Endothelial cell of umbilical vein (primary cell): ENCODE measurements around the gene RBM33. TPM values are rescaled to one million over a fixed set of nuclear protein-coding genes. Genes with fewer than 3 reads are reported as not detected.

Source experiments
- BruUV-seq: library from RNA; stranded (reverse); fragments of 400-500 nt; replicated peaks from 2 replicates; lab custom pipeline; 2021; lab: Mats Ljungman, UMichigan
- CTCF ChIA-PET: fragments of 300-600, 350-600 bp; sonication (Branson Sonifier 250); formaldehyde crosslinking; loops from one replicate; lab custom pipeline; 2021; ENCODE audit warnings: antibody characterized with exemption, inconsistent platforms; lab: Charles Lee
- POLR2A ChIA-PET: fragments of 300-600, 350-600 bp; sonication (Branson Sonifier 250); formaldehyde crosslinking; loops from one replicate; lab custom pipeline; 2021; ENCODE audit warnings: antibody characterized with exemption, inconsistent platforms; lab: Charles Lee
- DNase-seq: peaks from one replicate; pipeline ENCODE4 v3.0.0-alpha.2; 2011; ENCODE audit warnings: low read depth, low spot score
- FAIRE-seq: peaks from 2 replicates; lab custom pipeline; 2011; peaks lifted over from hg19 to GRCh38; lab: Jason Lieb, UNC
- H2AFZ ChIP-seq: 2 replicates; pipeline ENCODE4 v1.6.0; 2012; ENCODE audit warnings: low read depth, low read length, control low read depth, inconsistent platforms
- H3K27ac ChIP-seq: 2 replicates; pipeline ENCODE4 v1.5.1; 2011; ENCODE audit warnings: low read depth, mild to moderate bottlenecking, control low read depth, low read length, moderate library complexity; ENCODE audit not compliant: insufficient read depth
- H3K27me3 ChIP-seq, 2 experiments: 2 replicates each; pipeline versions ENCODE4 v1.6.0 to v1.6.1; 2011; ENCODE audit warnings: low read length in 2 of 2, mixed read lengths in 1 of 2; ENCODE audit not compliant: control insufficient read depth in 2 of 2, insufficient read depth in 2 of 2
- H3K36me3 ChIP-seq, 2 experiments: 2 replicates in 1 of 2; 3 replicates in 1 of 2; pipeline ENCODE4 v1.5.1; 2011; ENCODE audit warnings: low read length in 2 of 2, mild to moderate bottlenecking in 1 of 2, moderate library complexity in 1 of 2; ENCODE audit not compliant: control insufficient read depth in 2 of 2, insufficient read depth in 2 of 2; ENCODE audit errors: extremely low read depth in 1 of 2
- H3K4me1 ChIP-seq: 3 replicates; pipeline ENCODE4 v1.5.1; 2011; ENCODE audit warnings: mild to moderate bottlenecking, low read length; ENCODE audit not compliant: control insufficient read depth, insufficient read depth; ENCODE audit errors: extremely low read depth
- H3K4me2 ChIP-seq: 2 replicates; pipeline ENCODE4 v1.6.1; 2011; ENCODE audit warnings: low read length, control low read depth, mixed read lengths; ENCODE audit not compliant: insufficient read depth
- H3K4me3 ChIP-seq, 3 experiments: fragments of 200-600 bp in 1 of 3; sonication (generic), shearing (Covaris generic) in 1 of 3; replicated peaks in 1 of 3; 2 replicates each; pipeline ENCODE4 v1.5.1; 2011 to 2016; ENCODE audit warnings: control low read depth in 3 of 3, low read length in 3 of 3, mild to moderate bottlenecking in 2 of 3, inconsistent platforms in 1 of 3, low read depth in 1 of 3, moderate library complexity in 1 of 3; ENCODE audit not compliant: insufficient read depth in 1 of 3
- H3K79me2 ChIP-seq: 2 replicates; pipeline ENCODE4 v1.6.0; 2012; ENCODE audit warnings: low read length, inconsistent platforms; ENCODE audit not compliant: control insufficient read depth, insufficient read depth
- H3K9ac ChIP-seq: replicated peaks from 2 replicates; pipeline ENCODE3; 2011; ENCODE audit warnings: low read length, control low read depth; ENCODE audit not compliant: insufficient read depth; ENCODE audit errors: extremely low read depth
- H3K9me1 ChIP-seq: replicated peaks from 3 replicates; pipeline ENCODE4 v1.6.0; 2011; ENCODE audit warnings: mild to moderate bottlenecking, low read length; ENCODE audit not compliant: control insufficient read depth, insufficient read depth; ENCODE audit errors: extremely low read depth
- H3K9me3 ChIP-seq: replicated peaks from 2 replicates; pipeline ENCODE4 v1.5.1; 2012; ENCODE audit warnings: low read length, inconsistent platforms; ENCODE audit not compliant: control insufficient read depth, insufficient read depth
- H4K20me1 ChIP-seq: replicated peaks from 2 replicates; pipeline ENCODE3; 2011; ENCODE audit warnings: mild to moderate bottlenecking, low read length; ENCODE audit not compliant: control insufficient read depth, insufficient read depth; ENCODE audit errors: extremely low read depth
- EZH2 ChIP-seq: IDR thresholded peaks from 2 replicates; pipeline ENCODE4 v1.6.1; 2012; ENCODE audit warnings: borderline replicate concordance, low read depth, mild to moderate bottlenecking, moderate library complexity, low read length, inconsistent platforms; ENCODE audit not compliant: severe bottlenecking
- FOS ChIP-seq: IDR thresholded peaks from 2 replicates; pipeline ENCODE4 v1.6.1; 2011; ENCODE audit warnings: mild to moderate bottlenecking, low read length, moderate library complexity, borderline replicate concordance; ENCODE audit not compliant: insufficient read depth
- POLR2A ChIP-seq: IDR thresholded peaks from 2 replicates; pipeline ENCODE4 v1.6.1; 2012; ENCODE audit warnings: low read depth, mild to moderate bottlenecking, control low read depth, low read length
- POLR2AphosphoS5 ChIP-seq: IDR thresholded peaks from 2 replicates; pipeline ENCODE4 v1.6.1; 2012; ENCODE audit warnings: low read depth, mild to moderate bottlenecking, control low read depth, low read length, moderate library complexity; ENCODE audit not compliant: insufficient read depth
- dilution Hi-C: fragments of 300-500 bp; cut with MboI; formaldehyde crosslinking; loops from one replicate; pipeline ENCODE4 v1.15.0; 2019; ENCODE audit warnings: low sequenced_read_pairs; ENCODE audit not compliant: extremely low pct_ligation_motif_present
- intact Hi-C: fragments of 100-400 bp; cut with micrococcal nuclease; formaldehyde crosslinking; loops from one replicate; pipeline ENCODE4 v1.10.0; 2022
- polyA plus RNA-seq, 4 experiments: library from polyadenylated mRNA; depleted of rRNA in 3 of 4; stranded (reverse) in 3 of 4; unstranded in 1 of 4; fragments of >200 nt; gene quantifications; 2 replicates each; pipeline versions ENCODE4 v1.2.1 to v1.2.3, GENCODE V29; 2011 to 2012; ENCODE audit warnings: missing spikeins in 1 of 4
- total RNA-seq: library from RNA; stranded (reverse); gene quantifications from 2 replicates; pipeline ENCODE4 v1.2.3, GENCODE V29; 2021
- TF ChIP-seq, protein P1 (sequence below): IDR thresholded peaks from 2 replicates; pipeline ENCODE4 v1.6.1; 2011; ENCODE audit not compliant: insufficient read depth, insufficient read length
- TF ChIP-seq, protein P2 (sequence below), 2 donors: IDR thresholded peaks; 1 replicate in 1 of 2; 2 replicates in 1 of 2; pipeline ENCODE4 v1.5.1; 2011; ENCODE audit warnings: low read length in 2 of 2, mild to moderate bottlenecking in 2 of 2, moderate library complexity in 2 of 2, control low read depth in 1 of 2, inconsistent platforms in 1 of 2, low read depth in 1 of 2; ENCODE audit not compliant: insufficient read depth in 1 of 2; ENCODE audit errors: extremely low read depth in 1 of 2

The RBM33 gene
- total and polyA plus RNA-seq, 2 donors (not counting 3 experiments of a cell fraction or from before 2014, with no cell fraction given) = 16.2 to 68.2 TPM

DNA sequence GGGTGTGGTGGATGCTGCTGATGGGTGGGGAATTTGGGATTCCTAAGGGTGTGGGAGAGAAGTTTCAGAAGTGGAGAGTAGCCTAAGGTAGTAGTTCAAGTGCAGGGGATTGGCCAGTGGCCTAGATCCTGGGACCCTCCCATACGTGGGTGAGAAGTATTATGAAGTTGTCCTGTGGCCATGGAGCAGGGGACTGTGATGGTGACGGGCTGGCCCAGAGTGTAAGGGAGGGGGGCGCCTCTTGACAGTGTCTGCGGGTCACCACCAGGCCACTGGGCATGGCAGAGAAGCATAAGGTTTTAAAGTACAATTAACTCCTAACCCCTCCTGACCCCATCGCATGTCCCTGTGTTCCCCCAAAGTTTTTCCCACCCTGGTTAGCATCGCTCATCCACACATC is 70.2 kb downstream of the RBM33 start:
- Histone ChIP-seq H3K79me2 (peaks cover 44% of the 10 kb centered on the region), H3K9me1 (no peaks in the 10 kb centered on the region), H3K4me1 (no peaks in the 10 kb centered on the region), H3K4me3 (no peak overlapping the region), H2AFZ (no peak overlapping the region), H3K4me2 (no peak overlapping the region), H3K9me3 (no peaks in the 10 kb centered on the region), H3K27me3 (no peaks in the 10 kb centered on the region), H4K20me1 (peaks cover 2% of the 10 kb centered on the region), H3K9ac (no peak overlapping the region), H3K27ac (no peak overlapping the region), H3K36me3 (peaks cover 5 to 11% of the 10 kb centered on the region in 2 experiments)
- no peak for FAIRE-seq
- dilution Hi-C loops = no loop called here
- TF ChIP-seq, protein P1, sequence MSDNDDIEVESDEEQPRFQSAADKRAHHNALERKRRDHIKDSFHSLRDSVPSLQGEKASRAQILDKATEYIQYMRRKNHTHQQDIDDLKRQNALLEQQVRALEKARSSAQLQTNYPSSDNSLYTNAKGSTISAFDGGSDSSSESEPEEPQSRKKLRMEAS = no peak
- TF ChIP-seq EZH2 (no peak), FOS (no peak)
- DNase-seq = no peak
- ChIA-PET POLR2A (no interaction called here), CTCF (interaction anchor here (1.3 kb wide), 1 partner anchor 116 kb away, joined by 3 read pairs; no protein-coding TSS in a partner anchor)
- BruUV-seq = no TSS peak
- intact Hi-C loops = no loop called here

DNA sequence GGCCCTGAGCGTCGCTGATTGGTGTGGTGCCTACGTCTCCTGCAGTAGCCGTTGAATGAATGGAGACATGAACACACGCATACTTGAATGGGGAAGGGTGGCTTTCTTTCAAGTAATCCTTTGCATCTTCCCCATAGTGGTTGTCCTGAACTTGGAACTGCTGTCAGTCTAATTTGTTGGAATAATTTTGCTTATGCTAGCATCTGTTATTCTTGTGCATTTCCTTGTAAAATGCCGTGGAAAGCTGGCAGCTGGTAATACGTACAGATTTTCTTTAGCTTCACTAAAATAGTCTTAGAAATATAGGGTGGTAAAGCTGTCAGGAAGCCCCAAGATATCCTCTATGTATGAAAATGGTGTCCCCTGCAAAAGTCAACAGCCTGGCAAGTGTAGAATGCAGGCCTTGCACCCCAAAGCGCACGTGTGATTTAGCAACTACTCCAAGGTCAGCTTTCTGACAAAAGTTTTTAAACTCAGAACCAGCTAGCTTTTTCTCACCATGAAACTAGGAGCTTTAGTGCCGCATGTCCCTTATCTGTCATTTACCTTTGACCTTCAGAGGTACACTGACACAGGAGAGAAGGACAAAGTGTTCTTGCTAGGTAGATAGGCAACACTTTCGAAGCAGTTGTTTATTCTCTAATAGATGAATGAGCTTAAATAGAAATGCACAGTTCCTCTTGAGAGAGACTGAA is 70.8 kb downstream of the RBM33 start:
- DNase-seq (no peak), FAIRE-seq (no peak)
- BruUV-seq = no TSS peak
- intact Hi-C loops (no loop called here), dilution Hi-C loops (no loop called here)
- H3K4me1 ChIP-seq = no peaks in the 10 kb centered on the region
- ChIA-PET POLR2A (no interaction called here), CTCF (interaction anchor here (1.3 to 1.7 kb wide), 3 partner anchors 11 to 116 kb away, joined by 4 to 8 read pairs (median 4); no protein-coding TSS in a partner anchor)
- no peak overlapping the region for H3K4me2 ChIP-seq
- no peak overlapping the region for H3K27ac ChIP-seq
- no peak overlapping the region for H2AFZ ChIP-seq
- H3K36me3 ChIP-seq = peaks cover 7 to 11% of the 10 kb centered on the region in 2 experiments
- H3K79me2 ChIP-seq = peaks cover 40% of the 10 kb centered on the region
- no peaks in the 10 kb centered on the region for H3K27me3 ChIP-seq
- no peaks in the 10 kb centered on the region for H3K9me1 ChIP-seq
- no peaks in the 10 kb centered on the region for H3K9me3 ChIP-seq
- H3K9ac ChIP-seq = no peak overlapping the region
- H4K20me1 ChIP-seq = peaks cover 2% of the 10 kb centered on the region
- H3K4me3 ChIP-seq = no peak overlapping the region
- TF ChIP-seq, protein P1 = no peak
- no peak for TF ChIP-seq POLR2A
- no peak for TF ChIP-seq FOS
- TF ChIP-seq POLR2AphosphoS5 = no peak
- TF ChIP-seq, protein P2, sequence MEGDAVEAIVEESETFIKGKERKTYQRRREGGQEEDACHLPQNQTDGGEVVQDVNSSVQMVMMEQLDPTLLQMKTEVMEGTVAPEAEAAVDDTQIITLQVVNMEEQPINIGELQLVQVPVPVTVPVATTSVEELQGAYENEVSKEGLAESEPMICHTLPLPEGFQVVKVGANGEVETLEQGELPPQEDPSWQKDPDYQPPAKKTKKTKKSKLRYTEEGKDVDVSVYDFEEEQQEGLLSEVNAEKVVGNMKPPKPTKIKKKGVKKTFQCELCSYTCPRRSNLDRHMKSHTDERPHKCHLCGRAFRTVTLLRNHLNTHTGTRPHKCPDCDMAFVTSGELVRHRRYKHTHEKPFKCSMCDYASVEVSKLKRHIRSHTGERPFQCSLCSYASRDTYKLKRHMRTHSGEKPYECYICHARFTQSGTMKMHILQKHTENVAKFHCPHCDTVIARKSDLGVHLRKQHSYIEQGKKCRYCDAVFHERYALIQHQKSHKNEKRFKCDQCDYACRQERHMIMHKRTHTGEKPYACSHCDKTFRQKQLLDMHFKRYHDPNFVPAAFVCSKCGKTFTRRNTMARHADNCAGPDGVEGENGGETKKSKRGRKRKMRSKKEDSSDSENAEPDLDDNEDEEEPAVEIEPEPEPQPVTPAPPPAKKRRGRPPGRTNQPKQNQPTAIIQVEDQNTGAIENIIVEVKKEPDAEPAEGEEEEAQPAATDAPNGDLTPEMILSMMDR (IDR thresholded peaks at IDR 0.05; ENCODE audit: extremely low read depth in 1 of 2, insufficient read depth in 1 of 2, low read depth in 1 of 2, low read length in 2 of 2) = no peak
- TF ChIP-seq EZH2 = no peak
